Activated CD4-positive, CD25-positive, alpha-beta regulatory T cell treated with anti-CD3 and anti-CD28 coated beads, Interleukin-2, amount 50 U/mL, for 24 hours (primary cell): ENCODE results near the gene CRYM.
A peak's percentile ranks its signal among the peaks of the same experiment; 100 is the strongest.
"Not testable (repeated sequence)": the region's sequence is repeated elsewhere in the genome, so short reads cannot be mapped to it uniquely, and the experiment has no call there.

Source experiments
- ATAC-seq, 2 donors: fragments of 150-1000 bp; cut with Tn5 transposase; one replicate each; pipeline ENCODE4 v1.10.0; 2021; ENCODE audit warnings: mild to moderate bottlenecking in 1 of 2, moderate library complexity in 1 of 2

The CRYM gene

GRCh38 chr16:21277927-21278706 lies at the start of gene CRYM:
TSS of gene CRYM (minus strand) at chr16:21278290. CDS start at chr16:21278251, 39 bp downstream.
- ATAC-seq, result peak; percentile 64 to 65

DNA sequence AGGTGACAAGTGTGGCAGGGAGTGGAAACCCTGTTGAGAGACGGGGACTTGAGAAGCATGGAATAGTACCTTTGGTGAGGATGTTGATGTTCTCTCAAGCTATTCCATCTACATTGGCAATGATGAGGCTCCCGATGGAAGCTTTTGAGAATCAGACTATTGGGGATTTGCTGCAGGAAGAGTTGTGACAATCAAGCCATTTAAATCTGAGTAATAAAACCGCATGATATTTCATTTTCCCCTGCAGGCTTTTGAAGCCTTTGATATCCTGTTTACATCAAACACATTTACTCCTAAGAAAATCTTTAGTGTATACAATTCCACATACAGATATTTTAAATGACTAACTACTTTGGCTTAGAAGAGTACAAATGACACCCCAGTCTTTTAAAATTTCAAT lies 49.0 kb upstream of the CRYM start:
- ATAC-seq, result no peak

GRCh38 chr16:21326459-21326858 lies 48.4 kb upstream of the CRYM start:
- no peak for ATAC-seq

DNA sequence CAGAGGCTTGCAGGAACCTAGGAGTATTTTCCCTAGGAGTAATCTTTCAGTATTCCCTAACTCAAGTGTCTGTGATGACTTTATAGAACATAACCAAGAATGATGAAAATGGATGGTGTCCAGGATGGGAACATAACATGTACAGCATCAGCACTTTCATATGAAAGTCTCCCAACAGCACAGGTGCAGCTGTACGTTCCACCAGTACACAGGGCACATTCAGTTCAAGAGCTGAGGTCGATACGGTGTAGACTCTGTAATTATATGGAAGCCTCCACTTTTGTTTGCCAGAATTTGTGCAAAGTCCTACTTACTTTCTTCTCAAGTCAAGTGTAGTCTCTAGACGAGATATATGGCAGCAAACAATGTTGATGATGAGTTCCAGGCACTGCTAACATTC lies 46.2 kb upstream of the CRYM start:
- no peak for ATAC-seq

DNA sequence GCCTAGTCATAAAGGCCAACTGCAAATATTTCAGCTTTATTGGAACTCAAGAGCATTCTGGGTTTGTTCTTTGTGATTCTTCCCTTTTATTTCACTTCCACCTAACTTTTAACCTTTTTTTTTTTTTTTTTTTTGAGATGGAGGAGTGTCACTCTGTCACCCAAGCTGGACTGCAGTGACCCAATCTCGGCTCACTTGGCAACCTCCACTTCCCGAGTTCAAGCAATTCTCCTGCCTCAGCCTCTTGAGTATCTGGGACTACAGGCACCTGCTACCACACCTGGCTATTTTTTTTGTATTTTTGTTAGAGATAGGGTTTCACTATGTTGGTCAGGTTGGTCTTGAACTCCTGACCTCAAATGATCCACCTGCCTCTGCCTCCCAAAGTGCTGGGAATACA lies 44.2 kb upstream of the CRYM start:
- not testable (repeated sequence) for ATAC-seq

DNA sequence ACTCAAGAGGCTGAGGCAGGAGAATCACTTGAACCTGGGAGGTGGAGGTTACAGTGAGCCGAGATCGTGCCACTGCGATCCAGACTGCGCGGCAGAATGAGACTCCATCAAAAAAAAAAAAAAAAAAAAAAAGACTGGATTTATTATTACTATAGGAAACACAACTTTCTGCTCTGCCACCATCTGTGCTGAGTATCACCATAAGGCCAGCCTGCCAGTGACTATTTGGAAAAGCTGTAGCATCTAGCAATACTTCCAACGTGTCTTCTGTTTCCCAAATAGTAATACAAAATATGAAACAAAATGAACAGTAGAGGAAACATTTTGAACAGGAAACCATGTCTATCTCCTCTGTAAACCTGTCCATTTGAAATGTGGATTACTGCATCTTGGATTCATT lies 43.6 kb upstream of the CRYM start:
- no peak for ATAC-seq

GRCh38 chr16:21314339-21314738 lies 36.2 kb upstream of the CRYM start:
- ATAC-seq, result no peak

- ATAC-seq, result not testable (repeated sequence)
Observed at GRCh38 chr16:21312863-21313372, 34.8 kb upstream of the CRYM start.

DNA sequence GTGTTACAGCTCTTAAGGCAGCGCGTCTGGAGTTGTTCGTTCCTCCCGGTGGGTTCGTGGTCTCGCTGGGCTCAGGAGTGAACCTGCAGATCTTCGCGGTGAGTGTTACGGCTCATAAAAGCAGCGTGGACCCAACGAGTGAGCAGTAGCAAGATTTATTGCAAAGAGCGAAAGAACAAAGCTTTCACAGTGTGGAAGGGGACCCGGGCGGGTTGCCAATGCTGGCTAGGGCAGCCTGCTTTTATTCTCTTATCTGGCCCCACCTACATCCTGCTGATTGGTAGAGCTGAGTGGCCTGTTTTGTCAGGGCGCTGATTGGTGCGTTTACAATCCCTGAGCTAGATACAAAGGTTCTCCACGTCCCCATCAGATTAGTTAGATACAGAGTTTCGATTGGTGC lies 34.0 kb upstream of the CRYM start:
- not testable (repeated sequence) for ATAC-seq

- not testable (repeated sequence) for ATAC-seq
Observed at GRCh38 chr16:21306712-21307111, 28.6 kb upstream of the CRYM start.

DNA sequence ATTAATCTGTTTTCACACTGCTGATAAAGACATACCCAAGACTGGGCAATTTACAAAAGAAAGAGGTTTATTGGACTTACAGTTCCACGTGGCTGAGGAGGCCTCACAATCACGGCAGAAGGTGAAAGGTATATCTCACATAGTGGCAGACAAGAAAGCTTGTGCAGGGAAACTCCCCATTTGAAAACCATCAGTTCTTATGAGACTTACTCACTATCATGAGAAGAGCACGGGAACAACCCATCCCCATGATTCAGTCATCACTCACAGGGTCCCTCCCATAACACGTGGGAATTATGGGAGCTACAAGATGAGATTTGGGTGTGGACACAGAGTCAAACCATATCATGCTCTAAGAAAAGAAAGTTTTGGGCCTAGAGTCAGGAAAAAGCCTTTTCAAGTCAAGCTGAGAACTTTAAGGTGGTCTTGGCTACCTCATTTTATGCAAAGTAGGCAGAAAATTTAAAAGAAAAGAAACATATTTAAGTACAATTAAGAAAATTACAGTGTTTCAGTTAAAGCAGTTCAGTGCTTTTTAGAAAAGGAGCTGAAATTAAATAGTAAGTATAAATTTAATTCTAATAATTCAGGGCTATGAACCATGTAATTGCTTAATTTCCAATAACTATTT lies 24.9 kb upstream of the CRYM start:
- peak; percentile 33 to 44 for ATAC-seq

DNA sequence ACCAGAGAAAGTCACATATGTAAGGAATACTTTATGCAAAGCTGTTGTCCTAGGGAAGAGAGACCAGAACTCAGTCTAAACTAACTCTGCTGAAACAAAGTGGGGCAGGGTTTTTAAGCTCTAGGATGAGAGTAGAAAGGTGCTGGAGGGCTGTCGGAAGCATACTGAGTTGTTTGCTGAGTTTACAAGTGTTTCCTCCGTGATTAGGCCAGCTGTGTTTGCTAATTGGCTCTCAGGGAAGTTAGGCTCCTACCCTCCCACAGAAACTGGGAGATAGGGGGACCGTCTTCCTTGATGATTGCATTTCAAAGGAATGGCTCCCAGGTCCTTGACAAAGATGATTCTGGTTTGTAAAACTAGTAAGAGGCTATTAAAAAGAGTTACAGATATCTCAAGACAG lies 24.4 kb upstream of the CRYM start:
- ATAC-seq, result no peak

- no peak for ATAC-seq
Observed at GRCh38 chr16:21301895-21302291, 23.8 kb upstream of the CRYM start.

DNA sequence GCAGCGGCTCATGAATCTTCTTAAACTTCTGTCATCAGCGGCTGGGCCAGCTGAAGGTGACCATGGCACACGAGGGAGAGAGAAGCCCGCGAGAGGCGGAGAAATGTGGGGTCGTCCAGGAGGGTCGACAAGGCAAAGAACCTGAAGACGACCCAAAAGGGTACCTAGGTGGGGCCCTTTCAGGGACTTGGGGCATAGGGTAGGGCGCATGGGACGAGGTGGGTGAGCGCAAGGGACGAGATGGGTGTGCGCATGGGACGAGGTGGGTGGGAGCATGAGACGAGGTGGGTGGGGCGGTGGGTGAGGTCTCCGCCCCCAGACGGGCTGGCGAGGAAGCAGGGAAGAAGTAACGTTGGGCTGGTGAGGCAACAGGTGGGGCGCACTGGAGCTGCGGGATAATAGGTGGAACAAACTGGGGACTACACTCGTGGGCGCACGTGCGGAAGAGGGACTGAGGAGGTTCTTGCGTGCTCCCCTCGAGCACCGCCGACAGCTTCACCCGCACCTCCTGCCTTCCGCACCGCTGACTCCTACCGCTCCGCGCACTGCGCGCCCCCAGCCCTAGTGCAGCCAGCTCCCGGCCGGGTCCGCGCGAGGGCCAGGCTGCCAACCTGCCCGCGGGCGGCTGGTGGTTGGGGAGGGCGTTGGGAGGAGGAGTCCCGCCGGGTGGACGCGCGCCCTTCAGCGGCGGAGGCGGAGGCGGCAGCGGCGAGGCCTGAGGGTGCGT lies 23.2 kb upstream of the CRYM start:
- ATAC-seq, result peak; percentile 42 to 44

DNA sequence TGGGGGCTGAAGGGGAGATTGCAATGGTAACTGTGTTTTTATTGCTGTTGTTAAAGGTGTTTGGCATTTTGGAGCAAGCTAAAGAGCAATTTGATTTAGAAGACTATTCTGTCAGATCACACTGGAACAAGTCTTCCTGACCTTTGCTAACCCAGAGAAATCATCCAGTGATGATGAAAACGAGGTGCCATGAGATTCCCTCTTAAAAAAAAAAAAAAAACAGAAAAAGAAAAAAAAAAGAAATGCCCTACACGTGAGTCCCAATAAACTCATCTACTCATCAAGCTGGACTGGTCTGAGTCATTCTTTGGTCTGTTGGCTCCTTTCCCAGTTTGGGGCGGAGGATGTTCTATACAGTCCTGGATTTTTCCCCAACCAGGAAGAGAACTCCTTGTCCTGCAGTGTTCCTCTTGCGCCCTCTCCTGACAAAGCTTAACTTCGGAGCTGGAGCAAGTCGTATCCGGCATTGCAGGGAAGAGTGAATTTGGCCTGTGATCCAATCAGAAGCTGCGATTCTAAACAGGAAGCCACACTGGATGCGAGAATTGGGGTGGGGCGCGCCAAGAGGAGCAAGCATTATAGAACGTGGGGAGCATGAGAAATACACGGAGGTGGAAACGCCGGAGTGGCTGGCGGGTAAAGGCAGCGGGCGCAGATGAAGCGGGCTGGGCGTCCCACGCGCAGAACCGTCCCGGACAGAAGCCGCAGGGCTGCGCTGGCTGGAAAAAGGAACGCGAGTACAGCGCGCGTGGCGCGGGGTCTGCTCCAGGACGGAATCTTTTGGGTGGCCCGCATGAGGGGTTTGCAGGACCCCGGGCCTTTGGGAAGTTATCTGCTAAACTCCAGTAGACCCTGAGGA lies 22.4 kb upstream of the CRYM start:
- ATAC-seq, result peak; percentile 56 to 58

DNA sequence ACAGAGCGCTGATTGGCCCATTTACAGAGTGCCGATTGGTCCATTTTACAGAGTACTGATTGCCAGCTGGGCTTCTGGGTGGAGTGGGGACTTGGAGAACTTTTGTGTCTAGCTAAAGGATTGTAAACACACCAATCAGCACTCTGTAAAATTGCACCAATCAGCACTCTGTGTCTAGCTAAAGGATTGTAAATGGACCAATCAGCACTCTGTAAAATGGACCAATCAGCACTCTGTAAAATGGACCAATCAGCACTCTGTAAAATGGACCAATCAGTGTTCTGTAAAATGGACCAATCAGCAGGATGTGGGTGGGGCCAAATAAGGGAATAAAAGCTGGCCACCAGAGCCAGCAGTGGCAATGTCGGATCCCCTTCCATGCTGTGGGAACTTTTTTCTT lies 11.7 kb upstream of the CRYM start:
- not testable (repeated sequence) for ATAC-seq

- ATAC-seq, result no peak
Observed at GRCh38 chr16:21285314-21285713, 7.2 kb upstream of the CRYM start.

- ATAC-seq, result no peak
Observed at GRCh38 chr16:21284414-21284813, 6.3 kb upstream of the CRYM start.

- ATAC-seq, result no peak
Observed at GRCh38 chr16:21283521-21284289, 5.6 kb upstream of the CRYM start.

DNA sequence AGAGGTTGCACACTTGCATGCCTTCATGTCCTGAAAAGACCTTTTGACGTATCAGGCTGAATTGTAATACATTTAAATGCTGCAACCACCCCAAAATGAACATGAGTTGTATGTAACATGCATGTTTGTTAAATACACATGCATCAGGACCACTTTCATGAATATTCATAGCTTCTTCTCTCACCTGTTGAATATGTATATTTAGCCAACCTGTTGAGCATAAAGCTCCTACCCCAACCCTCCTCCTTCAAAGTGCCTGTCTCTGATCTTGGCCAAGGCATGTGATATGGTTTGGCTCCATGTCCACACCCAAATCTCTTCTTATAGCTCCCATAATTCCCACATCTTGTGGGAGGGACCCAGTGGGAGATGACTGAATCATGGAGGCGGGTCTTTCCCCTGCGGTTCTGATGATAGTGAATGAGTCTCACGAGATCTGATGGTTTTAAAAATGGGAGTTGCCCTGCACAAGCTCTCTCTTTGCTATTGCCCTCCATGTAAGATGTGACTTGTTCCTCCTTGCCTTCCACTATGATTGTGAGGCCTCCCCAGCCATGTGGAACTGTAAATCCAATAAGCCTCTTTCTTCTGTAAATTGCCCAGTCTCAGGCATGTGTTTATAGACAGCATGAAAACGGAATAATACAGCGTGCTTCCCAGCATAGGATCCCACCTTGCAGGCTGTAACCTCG lies 3.8 kb upstream of the CRYM start:
- no peak for ATAC-seq

DNA sequence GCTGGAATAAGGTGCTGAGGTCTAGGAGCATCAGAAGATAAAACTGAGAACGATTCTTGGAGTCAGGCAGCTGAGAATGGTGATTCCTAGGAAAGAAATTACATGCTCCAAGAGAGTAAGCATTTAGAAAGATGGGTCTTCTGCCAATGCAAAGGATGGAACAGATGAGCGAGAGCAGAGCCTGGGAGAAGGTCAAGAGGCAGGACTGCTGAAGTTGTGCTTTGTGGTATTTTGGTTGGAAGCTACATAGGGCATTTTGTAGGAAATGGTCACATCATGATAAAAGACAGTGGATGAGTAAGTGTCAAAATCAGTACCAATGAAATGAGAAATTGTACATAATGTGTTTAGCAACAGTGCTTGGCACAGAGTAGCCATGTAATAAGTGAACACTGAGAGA lies 1.4 kb upstream of the CRYM start:
- no peak for ATAC-seq
